BJ (cell line): Measurements from ENCODE around the gene CALD1. TPM values are rescaled to one million over a fixed set of nuclear protein-coding genes. Genes with fewer than 3 reads are reported as not detected.
A peak's percentile ranks its signal among the peaks of the same experiment; 100 is the strongest.
"Not testable (repeated sequence)": the region's sequence is repeated elsewhere in the genome, so short reads cannot be mapped to it uniquely, and the experiment has no call there.

Experiments used
- CTCF ChIA-PET: fragments of 350-600 bp; formaldehyde crosslinking; extraction: SDS; loops from one replicate; lab custom pipeline; 2021; ENCODE audit warnings: antibody characterized with exemption, inconsistent platforms; lab: Yijun Ruan, JAX
- POLR2A ChIA-PET: fragments of 300-600 bp; sonication (Branson Sonifier 250); formaldehyde crosslinking; extraction: SDS; loops from one replicate; lab custom pipeline; 2021; ENCODE audit warnings: antibody characterized with exemption; lab: Charles Lee
- DNase-seq: peaks from one replicate; pipeline ENCODE4 v3.0.0-alpha.2; 2011; ENCODE audit warnings: low read depth
- H3K27me3 ChIP-seq: 2 replicates; pipeline ENCODE4 v1.6.0; 2011; ENCODE audit warnings: low read length; ENCODE audit not compliant: control insufficient read depth, insufficient read depth
- H3K36me3 ChIP-seq: 2 replicates; pipeline ENCODE4 v1.5.1; 2011; ENCODE audit warnings: low read length; ENCODE audit not compliant: control insufficient read depth, insufficient read depth
- H3K4me3 ChIP-seq: 2 replicates; pipeline ENCODE4 v1.5.1; 2011; ENCODE audit warnings: low read depth, mild to moderate bottlenecking, control low read depth, low read length
- CTCF ChIP-seq: IDR thresholded peaks from 2 replicates; pipeline ENCODE4 v1.5.1; 2011; ENCODE audit warnings: low read depth, mild to moderate bottlenecking, control low read depth, inconsistent platforms, low read length, moderate library complexity; ENCODE audit not compliant: insufficient read depth
- polyA plus RNA-seq: library from polyadenylated mRNA; depleted of rRNA; stranded (reverse); fragments of >200 nt; gene quantifications from 2 replicates; pipeline ENCODE4 v1.2.3, GENCODE V29; 2011

Gene CALD1
- polyA plus RNA-seq, 1 experiment: 1,629 TPM

GRCh38 chr7:134966691-134967090 lies 187.3 kb downstream of the CALD1 start:
- Histone ChIP-seq H3K4me3 (no peak overlapping the region), H3K36me3 (peaks cover 25% of the 10 kb centered on the region), H3K27me3 (no peaks in the 10 kb centered on the region)
- ChIA-PET POLR2A (no interaction called here), CTCF (interaction anchor here (1.7 to 2.0 kb wide), 2 partner anchors 19 to 280 kb away, joined by 5 to 6 read pairs; partner anchors contain the start of gene AGBL3)
- DNase-seq: no peak
- no peak for TF ChIP-seq CTCF

- Histone ChIP-seq H3K4me3 (no peak overlapping the region), H3K36me3 (peaks cover 25% of the 10 kb centered on the region), H3K27me3 (no peaks in the 10 kb centered on the region)
- TF ChIP-seq CTCF: no peak
- POLR2A ChIA-PET: no interaction called here
- CTCF ChIA-PET: no interaction called here
- no peak for DNase-seq
Measured at GRCh38 chr7:134968110-134968509, 188.7 kb downstream of the CALD1 start.

- H3K4me3 ChIP-seq, POLR2A ChIA-PET, CTCF ChIA-PET, DNase-seq, H3K27me3 ChIP-seq, H3K36me3 ChIP-seq: not testable (repeated sequence)
Measured at GRCh38 chr7:134981645-134982044, 202.2 kb downstream of the CALD1 start.

GRCh38 chr7:134985894-134986362 lies 206.5 kb downstream of the CALD1 start:
- H3K4me3 ChIP-seq: peak overlapping the region; percentile 57
- DNase-seq: no peak
- H3K36me3 ChIP-seq: no peaks in the 10 kb centered on the region
- H3K27me3 ChIP-seq: no peaks in the 10 kb centered on the region
- CTCF ChIA-PET: interaction anchor here (0.5 to 3.8 kb wide), 22 partner anchors 10 to 1143 kb away, joined by 3 to 21 read pairs (median 3); partner anchors contain the start of genes CYREN and TMEM140
- TF ChIP-seq CTCF: no peak
- POLR2A ChIA-PET: no interaction called here

GRCh38 chr7:134986363-134987251 lies 207.2 kb downstream of the CALD1 start, which contains the start of gene AGBL3:
AGBL3 (plus strand) TSS chr7:134986508; CDS start chr7:134987934, 1,426 bp downstream.
- POLR2A ChIA-PET: interaction anchor here (0.6 kb wide), 1 partner anchor 676 kb away, joined by 3 read pairs; the partner anchor contains the start of gene STMP1
- Histone ChIP-seq H3K27me3 (no peaks in the 10 kb centered on the region), H3K36me3 (no peaks in the 10 kb centered on the region), H3K4me3 (peak within 1 kb of the TSS; percentile 57)
- peak; percentile 79 for TF ChIP-seq CTCF
- peak; percentile 86 for DNase-seq
- CTCF ChIA-PET: interaction anchor here (0.6 to 3.8 kb wide), 28 partner anchors 9 to 763 kb away, joined by 3 to 21 read pairs (median 3); partner anchors contain the start of genes CYREN and TMEM140
